Kidney epithelial cell (primary cell): ENCODE measurements around the gene DERL3. TPM values are rescaled to one million over a fixed set of nuclear protein-coding genes. Genes with fewer than 3 reads are reported as not detected.

Experiments
- DNase-seq: peaks from one replicate; pipeline ENCODE4 v3.0.0-alpha.2; 2010; ENCODE audit warnings: low read depth
- H3K27me3 ChIP-seq: 2 replicates; pipeline ENCODE4 v1.6.0; 2011; ENCODE audit warnings: low read length; ENCODE audit not compliant: control insufficient read depth, insufficient read depth
- H3K36me3 ChIP-seq: 2 replicates; pipeline ENCODE4 v1.5.1; 2011; ENCODE audit warnings: low read length; ENCODE audit not compliant: control insufficient read depth, insufficient read depth
- H3K4me3 ChIP-seq: 2 replicates; pipeline ENCODE4 v1.5.1; 2011; ENCODE audit warnings: low read depth, mild to moderate bottlenecking, control low read depth, low read length
- CTCF ChIP-seq: IDR thresholded peaks from 2 replicates; pipeline ENCODE4 v1.5.1; 2011; ENCODE audit warnings: mild to moderate bottlenecking, moderate library complexity, low read length, control low read depth, inconsistent platforms; ENCODE audit not compliant: insufficient read depth, poor library complexity, severe bottlenecking
- total RNA-seq: library from RNA; depleted of rRNA; stranded (reverse); fragments of >200 nt; gene quantifications from 2 replicates; pipeline ENCODE4 v1.2.3, GENCODE V29; 2015

Gene DERL3
- total RNA-seq, 1 donor from 2014 or later = 0.54 TPM

DNA sequence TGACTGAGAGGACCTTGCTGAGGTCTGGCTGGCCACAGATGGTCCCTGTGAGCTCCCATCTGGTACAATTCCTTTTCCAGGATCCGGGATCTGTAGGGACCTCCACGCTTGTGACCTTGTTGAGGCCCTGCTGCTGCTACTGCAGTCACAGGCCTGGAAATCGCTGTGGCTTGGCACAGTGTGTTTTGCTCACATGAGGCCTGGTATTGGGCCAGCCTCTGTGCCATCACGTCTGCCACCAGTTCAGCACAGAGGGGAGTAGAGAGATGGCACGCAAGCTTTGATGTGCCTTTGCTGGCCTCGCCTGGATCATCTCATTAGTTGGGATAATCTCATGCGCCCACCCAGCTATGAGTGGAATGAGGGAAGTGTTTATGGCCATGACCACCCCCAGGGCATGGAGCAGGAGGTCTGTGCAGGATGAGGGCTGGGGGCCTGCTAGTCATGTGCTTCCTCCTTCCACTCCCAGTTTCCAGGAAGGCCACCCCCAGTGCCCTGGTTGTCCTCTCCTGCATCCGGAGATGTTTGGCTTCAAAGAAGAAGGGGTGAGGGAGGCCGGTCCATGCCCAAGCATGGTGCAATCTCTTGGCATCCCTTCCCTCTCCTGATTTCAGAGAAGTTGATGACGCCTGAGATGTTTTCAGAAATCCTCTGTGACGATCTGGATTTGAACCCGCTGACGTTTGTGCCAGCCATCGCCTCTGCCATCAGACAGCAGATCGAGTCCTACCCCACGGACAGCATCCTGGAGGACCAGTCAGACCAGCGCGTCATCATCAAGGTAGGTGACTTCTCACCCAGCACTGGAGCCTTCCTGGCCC, 22.4 kb downstream of the DERL3 start:
- Histone ChIP-seq H3K27me3 (no peaks in the 10 kb centered on the region), H3K36me3 (no peaks in the 10 kb centered on the region), H3K4me3 (no peak overlapping the region)
- no peak for DNase-seq
- no peak for TF ChIP-seq CTCF

DNA sequence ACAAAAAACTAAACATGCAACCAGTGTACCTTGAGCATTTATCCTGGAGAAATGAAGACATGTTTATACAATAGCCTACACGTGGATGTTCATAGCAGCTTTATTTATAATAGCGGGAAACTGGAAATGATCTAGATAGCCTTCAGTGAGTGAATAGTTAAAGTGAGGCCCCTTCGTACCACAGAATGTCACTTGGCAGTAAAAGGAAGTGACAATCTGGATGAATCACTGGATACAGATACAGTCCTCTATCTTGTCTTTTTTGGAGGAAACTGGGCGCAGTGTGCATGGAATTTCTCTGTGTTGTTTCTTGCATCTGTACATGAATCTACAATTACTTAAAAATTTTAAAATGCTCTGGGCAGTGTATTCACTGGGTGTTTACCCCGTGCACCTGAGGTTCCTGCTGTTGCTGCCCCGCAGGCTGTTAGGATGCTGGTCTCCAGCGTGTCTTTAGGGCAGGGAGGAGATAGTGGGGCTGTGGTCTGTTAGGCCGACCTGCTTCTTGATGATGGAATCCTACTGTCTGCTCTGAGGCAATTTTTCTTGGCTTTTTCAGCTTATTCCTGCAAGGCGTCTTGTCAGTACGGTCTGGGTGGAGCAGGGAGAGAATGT, 23.2 kb downstream of the DERL3 start:
- H3K27me3 ChIP-seq = no peaks in the 10 kb centered on the region
- TF ChIP-seq CTCF = no peak
- no peak overlapping the region for H3K4me3 ChIP-seq

GRCh38 chr22:23812378-23812777, 26.4 kb downstream of the DERL3 start:
- Histone ChIP-seq H3K36me3 (no peaks in the 10 kb centered on the region), H3K27me3 (no peaks in the 10 kb centered on the region), H3K4me3 (no peak overlapping the region)
- DNase-seq = no peak
- no peak for TF ChIP-seq CTCF

More for the DNA sequence above, 23.2 kb downstream of the DERL3 start:
- H3K36me3 ChIP-seq = no peaks in the 10 kb centered on the region
- no peak for DNase-seq

- no peak for DNase-seq
- Histone ChIP-seq H3K4me3 (no peak overlapping the region), H3K27me3 (no peaks in the 10 kb centered on the region), H3K36me3 (peaks cover 4% of the 10 kb centered on the region)
- TF ChIP-seq CTCF = no peak
Observed at GRCh38 chr22:23806837-23807236, 32.0 kb downstream of the DERL3 start.

DNA sequence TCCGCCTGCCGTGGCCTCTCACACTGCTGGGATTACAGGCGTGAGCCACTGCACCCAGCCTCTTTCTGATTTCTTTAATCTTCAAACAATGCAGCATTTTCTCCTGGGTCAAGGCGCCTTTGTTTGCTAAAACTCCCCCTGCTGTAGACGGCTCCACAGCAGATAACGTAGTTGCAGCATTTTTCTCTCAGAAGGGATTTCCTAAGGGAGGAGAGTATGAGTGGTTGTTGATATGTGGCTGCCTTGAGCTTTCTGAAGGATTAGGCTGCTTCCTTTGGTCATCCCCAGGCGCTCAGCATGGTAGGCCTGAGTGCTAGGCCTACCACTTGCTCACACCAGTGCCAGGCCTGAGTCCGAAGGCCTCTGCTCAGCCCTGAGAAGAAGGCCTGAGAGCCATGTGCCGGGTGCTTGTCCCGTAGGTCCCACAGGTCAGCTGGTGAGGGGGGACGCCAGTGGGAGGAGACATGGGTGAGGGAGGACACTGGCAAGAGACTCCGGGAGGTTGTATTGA, 34.0 kb downstream of the DERL3 start:
- H3K4me3 ChIP-seq = no peak overlapping the region
- no peaks in the 10 kb centered on the region for H3K27me3 ChIP-seq
- DNase-seq = no peak
- H3K36me3 ChIP-seq = peaks cover 5% of the 10 kb centered on the region
- TF ChIP-seq CTCF = no peak
